ENCODE measurements around the gene TMPRSS12. TPM values are rescaled to one million over a fixed set of nuclear protein-coding genes. Genes with fewer than 3 reads are reported as not detected.

TMPRSS12 gene
- total RNA-seq, 1 experiment from 2014 or later, result not detected

GRCh38 chr12:50928392-50928791 lies 85.7 kb downstream of the TMPRSS12 start:
- ChIA-PET POLR2A (no interaction called here), RAD21 (ENCODE audit: low non-redundant PET in 1 of 2, low total read pairs in 2 of 2, uncharacterized antibody in 2 of 2, unreplicated experiment in 2 of 2) (no interaction called here), CTCF (no interaction called here)
- Histone ChIP-seq H3K4me3 (replicated peaks in 1 of 2; ENCODE audit: low read depth in 1 of 2, low read length in 2 of 2) (no peak overlapping the region), H3K9me3 (ENCODE audit: control insufficient read depth in 1 of 2, insufficient read depth in 1 of 2, low read depth in 1 of 2, low read length in 2 of 2) (no peaks in the 10 kb centered on the region), H3K27me3 (ENCODE audit: insufficient read depth, low read length) (no peaks in the 10 kb centered on the region), H3K27ac (ENCODE audit: low read depth, low read length) (no peak overlapping the region), H3K4me1 (ENCODE audit: control insufficient read depth in 1 of 2, insufficient read depth in 2 of 2, low read length in 2 of 2) (peaks cover 16 to 20% of the 10 kb centered on the region in 2 experiments; a peak in 3 of 4 replicates), H3K79me2 (ENCODE audit: insufficient read depth, low read length) (no peaks in the 10 kb centered on the region), H3K9ac (ENCODE audit: low read length) (no peak overlapping the region), H3K36me3 (ENCODE audit: control insufficient read depth in 1 of 2, insufficient read depth in 2 of 2, low read length in 2 of 2) (no peaks in the 10 kb centered on the region), H2AFZ (ENCODE audit: low read depth, low read length, poor library complexity, severe bottlenecking) (no peak overlapping the region), H4K20me1 (ENCODE audit: insufficient read depth) (no peaks in the 10 kb centered on the region), H3K9me2 (ENCODE audit: insufficient read depth) (no peaks in the 10 kb centered on the region), H3K4me2 (ENCODE audit: low read length) (no peak overlapping the region)
- TF ChIP-seq MAX (IDR thresholded peaks at IDR 0.05) (no peak), REST (IDR thresholded peaks at IDR 0.05; ENCODE audit: low read depth) (no peak), POLR2A (IDR thresholded peaks at IDR 0.05; ENCODE audit: borderline replicate concordance, extremely low read depth, insufficient read depth, insufficient read length) (no peak), SP1 (IDR thresholded peaks at IDR 0.05; ENCODE audit: low read depth) (no peak), ZNF274 (IDR thresholded peaks at IDR 0.05; ENCODE audit: low read depth, low read length) (no peak), SRF (IDR thresholded peaks at IDR 0.05; ENCODE audit: low read depth) (no peak), ZBTB33 (IDR thresholded peaks at IDR 0.05; ENCODE audit: extremely low read depth, insufficient replicate concordance, low read length) (no peak), YY1 (IDR thresholded peaks at IDR 0.05; ENCODE audit: extremely low read depth, insufficient replicate concordance, low read depth, low read length) (no peak)
- intact Hi-C loops (cut with micrococcal nuclease), result no loop called here
- no TSS peak for BruUV-seq (replicated peaks)
- ATAC-seq (no peak), DNase-seq (ENCODE audit: low read depth, low spot score) (no peak)

Data from HCT116 (cell line).